GM19351 (cell line): ENCODE measurements around the gene RBMS3.

Experiments used
- ATAC-seq: cut with Tn5 transposase; IDR thresholded peaks from one replicate; pipeline ENCODE4 v1.9.1; 2021; ENCODE audit warnings: mild to moderate bottlenecking, moderate library complexity; ENCODE audit not compliant: unreplicated experiment

RBMS3 gene

DNA sequence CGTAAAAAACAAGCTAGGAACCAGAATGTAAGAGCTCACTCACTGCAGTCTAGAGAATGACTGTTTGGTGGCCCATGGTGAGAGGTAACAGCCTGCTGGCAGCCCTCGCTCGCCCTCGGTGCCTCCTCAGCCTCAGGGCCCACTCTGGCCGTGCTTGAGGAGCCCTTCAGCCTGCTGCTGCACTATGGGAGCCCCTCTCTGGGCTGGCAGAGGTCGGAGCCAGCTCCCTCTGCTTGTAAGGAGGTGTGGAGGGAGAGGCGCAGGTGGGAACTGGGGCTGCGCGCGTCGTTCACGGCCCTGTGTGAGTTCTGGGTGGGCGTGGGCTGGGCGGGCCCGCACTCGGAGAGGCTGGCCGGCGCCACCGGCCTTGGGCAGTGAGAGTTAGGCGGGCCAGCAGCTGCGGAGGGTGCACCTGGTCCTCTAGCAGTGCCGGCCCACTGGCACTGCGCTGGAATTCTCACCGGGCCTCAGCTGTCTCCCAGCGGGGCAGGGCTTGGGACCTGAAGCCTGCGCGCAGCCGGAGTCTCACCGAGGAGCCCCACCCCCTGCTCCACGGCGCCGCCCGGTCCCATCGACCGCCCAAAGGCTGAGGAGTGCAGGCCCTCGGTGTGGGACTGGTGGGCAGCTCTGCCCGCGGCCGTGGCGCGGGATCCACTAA is 420.6 kb downstream of the RBMS3 start:
- no peak for ATAC-seq

DNA sequence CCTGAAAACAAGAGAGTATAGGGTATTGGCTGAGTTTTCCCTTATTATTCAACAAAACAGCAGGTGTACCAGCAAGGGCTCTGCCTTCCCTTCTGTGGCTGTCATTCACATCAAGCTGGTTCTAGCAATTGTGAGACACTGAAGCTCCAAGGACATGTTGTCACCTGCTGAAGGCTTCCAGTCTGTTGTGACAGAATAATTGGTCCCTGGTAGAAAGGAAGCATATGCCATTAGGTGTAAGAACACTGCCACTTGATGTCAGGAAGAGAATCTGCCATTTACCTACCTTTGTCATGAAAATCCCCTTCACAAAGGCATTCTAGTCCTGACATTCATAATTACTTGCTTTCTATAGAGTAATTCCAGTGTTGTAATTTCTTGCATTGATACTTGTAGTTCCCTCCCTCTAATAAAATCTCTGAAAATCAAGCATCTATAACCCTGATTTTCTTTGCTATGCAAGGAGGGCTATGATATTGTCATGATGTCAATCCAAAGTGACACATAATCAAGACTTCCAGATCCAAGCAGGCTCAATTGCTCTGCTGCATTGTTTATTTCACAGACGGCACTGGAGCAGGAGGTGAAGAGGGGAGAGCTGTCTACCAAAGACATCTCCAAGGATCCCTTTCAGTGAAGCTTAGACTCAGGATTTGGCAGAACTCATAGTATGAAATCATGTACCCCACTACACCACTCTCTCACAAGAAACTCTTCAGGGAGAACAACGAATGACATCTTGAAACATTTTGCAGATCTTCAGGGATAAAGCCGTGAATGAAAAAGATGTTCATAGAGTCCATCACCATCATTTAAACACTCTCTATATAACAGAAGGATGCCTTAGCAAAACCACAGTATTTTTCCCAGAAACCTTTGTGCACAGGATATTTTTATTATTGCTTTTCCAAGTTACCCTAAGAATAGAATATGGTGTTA is 425.3 kb downstream of the RBMS3 start:
- ATAC-seq: no peak

DNA sequence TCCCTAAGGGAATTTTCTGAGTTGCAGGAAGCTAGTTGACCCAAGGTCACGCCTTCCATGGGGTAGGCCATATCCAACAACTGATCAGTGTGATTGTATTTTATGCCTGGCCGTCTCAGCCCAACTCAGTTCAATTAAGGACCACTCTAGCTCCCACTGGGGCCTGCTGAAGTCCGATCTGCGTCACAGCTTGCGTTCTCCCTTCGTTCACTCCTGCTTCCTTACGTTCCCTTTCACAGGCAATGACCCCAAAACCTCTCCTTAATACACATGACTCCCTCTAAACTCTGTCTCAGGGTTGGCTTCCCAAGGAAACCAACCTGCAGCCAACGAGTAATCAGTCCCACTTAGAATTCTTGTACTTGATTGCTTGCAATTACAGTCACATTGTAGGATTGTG is 428.0 kb downstream of the RBMS3 start:
- ATAC-seq: no peak

DNA sequence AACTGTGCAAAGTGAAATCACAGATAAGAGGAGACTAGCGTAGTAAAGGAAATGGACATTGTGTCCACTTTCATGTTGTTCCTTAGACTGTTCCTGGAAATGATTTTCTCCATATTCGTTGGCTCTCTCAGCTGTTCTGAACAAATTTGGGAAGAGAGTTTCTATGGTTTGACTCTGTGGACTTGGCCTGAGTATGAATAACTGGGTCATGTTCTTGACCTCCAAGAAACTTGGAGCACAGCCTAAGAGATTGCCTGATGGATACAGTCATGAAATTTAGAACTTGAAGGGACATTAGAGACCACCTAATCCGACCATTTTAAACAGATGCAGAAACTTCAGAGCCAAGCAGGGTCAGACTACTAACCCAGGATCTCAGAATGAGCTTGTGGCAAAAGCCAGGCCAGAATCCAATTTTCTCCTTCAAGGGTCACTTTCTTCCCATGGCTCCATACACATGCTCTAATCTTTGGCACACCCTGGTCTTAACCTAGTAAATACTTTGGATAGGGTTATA is 430.4 kb downstream of the RBMS3 start:
- ATAC-seq: no peak

DNA sequence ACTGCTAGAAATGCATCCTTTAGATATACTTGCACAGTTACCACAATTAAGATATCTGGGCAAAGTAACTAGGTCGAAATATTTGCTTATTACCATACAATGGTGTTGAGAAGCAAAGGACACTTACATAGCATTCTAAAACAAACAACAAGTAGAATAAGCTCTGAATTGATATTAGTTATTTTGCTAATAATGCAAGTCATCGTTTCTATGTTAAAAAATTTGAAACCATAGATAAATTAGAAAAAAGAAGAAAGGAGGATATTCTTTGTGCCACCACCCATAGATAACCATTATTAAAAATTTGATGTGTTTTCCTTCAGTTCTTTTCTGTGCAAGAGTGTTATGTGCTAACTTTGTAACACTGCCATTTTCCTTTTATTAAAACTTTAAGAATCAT is 435.3 kb downstream of the RBMS3 start:
- ATAC-seq: no peak

DNA sequence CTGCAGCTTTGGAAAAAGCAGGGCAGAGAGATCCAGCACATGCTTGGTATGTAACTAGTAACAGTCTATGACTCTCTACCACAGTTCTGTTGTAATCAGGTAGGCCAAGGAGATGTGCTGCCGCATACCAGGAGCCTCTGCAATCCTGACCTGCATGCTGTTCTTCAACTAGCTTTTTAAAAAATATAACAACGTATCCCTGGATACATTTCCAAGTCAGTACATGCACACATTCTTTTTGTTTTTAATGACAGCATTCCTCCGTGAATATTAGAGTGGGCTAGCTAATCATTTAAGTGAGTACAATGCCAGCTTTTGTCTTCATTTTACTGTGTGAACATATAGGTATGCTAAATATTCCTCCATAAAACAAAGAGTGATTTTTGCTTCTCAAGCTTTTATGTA is 437.8 kb downstream of the RBMS3 start:
- no peak for ATAC-seq

DNA sequence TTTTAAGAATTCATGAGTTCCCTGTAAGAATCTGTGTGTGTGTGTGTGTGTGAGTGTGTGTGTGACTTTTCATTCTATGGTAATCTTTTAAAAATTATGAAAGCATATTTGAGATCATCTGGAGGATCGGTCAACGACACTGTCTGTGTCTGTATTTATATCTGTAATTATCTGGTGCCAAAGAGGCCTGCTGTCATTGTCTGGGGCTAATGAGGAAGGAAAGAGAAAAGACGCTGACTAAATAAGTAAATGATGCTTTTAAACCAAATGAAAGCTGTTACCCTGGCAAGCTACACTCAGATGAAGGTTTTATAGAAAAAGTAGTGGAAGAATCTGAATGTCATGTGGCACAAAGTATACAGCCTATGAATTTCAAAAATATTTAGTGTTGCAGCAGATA is 439.8 kb downstream of the RBMS3 start:
- no peak for ATAC-seq

DNA sequence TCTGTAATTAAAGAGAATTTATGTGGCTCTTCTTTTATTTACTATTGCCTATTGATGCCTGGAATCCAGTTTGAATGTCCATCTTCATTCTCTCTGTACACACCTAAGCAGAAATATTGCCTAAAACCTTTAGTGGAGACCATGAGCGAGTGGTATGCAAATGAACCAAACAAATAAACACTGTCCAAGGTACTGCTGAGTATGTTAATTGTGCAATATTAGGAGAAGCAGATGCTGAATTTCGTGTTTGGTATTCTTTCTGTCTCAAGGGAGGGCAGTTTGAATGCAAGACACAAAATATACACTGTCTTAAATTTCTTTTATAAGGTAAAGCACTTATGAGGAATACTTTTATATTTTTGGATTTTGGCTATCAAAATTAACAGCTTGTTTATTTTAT is 440.9 kb downstream of the RBMS3 start:
- no peak for ATAC-seq

DNA sequence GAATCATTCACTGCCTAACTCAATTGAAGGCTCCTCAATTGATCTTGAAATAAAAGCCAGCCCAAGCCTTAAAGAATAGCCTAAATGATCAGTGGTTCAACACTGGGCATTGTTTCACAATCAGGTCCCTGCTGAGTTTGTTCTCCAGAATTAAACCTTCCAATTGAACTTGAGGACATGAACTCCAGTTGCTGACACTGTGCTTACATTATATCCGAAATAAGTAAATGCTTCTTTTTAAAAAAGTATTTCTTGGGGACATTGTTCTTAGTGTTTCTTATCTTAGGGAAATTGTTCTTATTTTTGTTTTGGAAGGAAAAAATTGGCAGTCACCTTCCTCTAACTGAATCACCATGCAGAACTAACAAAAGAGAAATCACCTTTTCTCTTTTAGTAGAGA is 450.2 kb downstream of the RBMS3 start:
- no peak for ATAC-seq

DNA sequence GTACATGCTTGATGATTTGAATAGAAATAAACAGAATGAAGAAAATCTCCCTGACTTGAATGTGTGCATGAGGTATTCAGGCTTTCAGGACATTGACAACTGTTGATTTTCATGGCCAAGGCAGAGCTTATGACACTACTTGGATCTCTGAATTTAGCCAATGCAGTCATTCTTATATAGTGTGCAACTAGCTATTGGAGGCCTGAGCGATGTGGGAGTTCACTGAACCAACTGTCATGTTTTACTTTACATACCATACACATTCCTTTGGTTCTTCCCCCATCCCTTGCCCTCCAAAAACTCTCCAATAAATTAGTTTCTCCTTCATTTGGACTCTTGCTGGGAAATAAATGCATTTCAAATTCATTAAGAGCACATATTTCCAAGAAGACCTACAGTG is 460.4 kb downstream of the RBMS3 start:
- no peak for ATAC-seq

DNA sequence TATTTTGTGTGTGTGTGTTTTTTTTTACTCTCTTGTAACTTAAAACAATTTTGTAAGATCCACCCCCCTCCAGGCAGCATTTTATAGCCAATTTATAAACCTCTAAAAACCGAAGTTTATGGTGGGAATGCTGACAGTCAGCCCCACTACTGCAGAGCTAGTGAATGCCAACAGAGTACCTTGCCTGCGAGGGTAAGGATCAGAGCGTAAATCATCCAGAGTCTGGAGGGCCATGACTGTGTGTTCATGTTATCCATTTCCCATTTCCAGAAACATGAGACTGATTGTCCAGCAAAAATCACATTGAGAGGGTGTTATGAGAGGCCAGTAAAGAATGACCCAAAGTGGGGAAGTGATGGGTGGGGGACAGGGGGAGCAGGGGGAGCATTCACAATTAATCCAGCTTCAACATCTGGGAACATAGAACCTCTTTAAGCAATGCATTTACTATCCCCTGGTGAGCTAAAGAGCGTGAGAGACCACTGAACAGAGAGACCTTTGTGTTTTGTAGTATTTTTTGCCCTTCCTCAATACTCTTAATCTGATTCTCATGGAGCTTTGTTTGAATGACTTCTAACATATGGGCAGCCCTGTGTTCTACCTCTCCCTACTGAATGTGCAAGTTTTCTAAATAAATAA is 464.5 kb downstream of the RBMS3 start:
- ATAC-seq: no peak

DNA sequence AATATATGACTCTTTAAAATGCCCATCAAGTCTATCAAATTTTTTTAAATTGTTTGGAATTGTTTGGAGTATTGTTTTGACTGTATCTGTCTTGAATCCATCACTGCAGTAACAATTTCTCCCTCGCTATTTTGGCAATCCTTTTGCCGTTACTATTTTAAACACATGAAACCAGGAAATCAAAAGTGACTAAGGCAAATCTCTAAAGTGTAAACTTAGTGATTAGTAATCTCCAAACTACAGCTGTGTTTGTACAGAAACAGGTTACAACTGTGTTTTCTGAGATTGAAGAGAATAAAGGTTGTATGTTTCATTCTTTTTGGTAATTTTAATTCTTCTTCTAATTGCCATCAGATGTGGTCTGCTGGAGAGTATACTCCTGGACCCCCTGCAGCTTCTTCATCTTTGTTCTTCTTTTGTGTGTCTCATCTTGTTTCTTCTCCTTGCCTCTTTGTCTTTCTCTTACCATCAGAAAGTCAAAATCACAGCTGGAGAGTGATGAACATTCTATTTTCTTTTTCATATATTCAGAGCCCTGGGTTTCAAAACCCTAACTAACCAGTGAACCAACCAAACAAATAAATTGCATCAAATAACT is 465.4 kb downstream of the RBMS3 start:
- ATAC-seq: no peak

DNA sequence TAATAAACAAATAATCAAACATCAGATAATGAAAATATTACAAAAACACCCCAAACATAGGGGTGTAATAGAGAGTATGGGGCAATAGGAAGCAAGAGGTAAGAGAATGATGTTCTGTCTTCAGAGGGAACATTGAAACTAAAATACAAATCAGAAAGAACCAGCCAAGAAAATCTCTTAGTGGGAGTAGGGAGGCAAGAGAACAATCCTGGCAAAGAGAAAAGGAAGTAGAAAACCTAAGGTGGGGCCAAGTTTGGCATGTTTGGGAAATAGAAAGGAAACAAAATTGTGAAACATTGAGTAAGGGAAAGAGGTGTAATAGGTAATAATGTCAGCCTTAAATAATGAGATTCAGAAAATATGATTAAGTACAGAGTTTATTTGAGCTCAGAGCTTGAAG is 467.1 kb downstream of the RBMS3 start:
- no peak for ATAC-seq

DNA sequence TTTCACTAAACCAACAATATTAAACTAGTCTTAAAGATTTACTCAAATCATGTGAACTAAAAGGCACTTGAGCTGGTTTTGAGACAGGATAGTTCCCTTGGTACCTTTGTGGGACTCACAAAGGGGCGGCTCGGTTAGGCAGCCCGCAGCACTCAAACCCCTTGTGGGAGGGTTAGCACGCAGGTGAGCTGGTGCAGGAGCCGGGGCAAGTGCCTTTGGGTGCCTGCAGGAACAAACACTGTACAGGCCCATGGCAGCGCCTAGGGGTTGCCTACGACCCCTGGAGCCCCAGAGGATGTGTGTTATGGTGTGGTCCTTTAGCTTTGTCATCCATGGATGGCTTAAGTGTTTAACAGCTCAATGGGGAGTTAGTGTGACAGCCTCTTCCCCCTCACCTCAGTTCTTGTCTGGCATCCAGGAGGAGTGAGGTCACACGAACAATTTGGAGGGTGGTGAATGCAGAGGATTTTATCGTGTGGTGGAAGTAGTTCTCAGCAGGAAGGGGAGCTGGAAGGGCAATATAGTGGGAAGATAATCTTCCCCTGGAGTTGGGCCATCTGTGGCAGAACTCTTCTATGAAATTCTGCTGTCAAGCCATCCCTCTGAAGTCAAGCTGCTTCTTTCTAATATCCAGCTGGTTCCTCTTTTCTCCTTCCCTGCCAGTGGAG is 470.9 kb downstream of the RBMS3 start:
- no peak for ATAC-seq

DNA sequence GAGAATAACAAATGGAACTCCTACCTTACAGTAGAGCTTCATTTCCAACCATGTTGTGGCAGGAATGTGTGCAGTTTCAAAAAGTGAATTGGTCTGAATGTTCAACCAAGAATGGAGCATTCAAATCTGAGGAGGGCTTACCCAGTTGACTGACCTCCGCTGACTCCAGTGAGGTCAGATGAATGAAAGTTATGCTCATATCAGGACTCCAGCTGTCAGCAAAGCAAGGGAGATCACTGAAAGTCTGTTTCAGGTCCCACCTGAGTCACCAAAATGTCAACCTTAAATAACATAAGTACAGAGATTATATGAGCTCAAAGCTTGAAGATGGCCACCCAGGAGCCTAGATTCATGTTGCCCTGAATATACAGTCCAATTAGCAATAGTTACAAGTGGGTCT is 473.5 kb downstream of the RBMS3 start:
- no peak for ATAC-seq

DNA sequence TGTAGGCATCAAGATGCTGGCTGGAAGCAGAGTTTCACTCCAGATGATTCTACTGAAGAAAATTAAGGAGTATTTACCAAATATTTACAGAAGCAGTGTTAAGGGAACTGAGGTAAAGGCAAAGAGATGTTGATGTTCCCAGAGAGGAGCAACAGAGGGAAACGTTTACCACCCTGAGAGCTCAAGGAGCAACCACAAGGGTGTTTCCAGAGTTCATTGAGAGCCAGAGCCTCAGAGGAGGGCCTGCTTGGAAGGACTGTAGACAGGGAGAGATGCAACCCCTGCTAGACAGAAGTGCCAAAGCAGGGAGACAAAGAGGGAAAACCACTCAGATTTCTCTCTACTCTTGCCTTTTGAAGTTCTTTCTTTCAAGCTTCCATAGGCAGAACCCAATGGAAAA is 474.5 kb downstream of the RBMS3 start:
- no peak for ATAC-seq

DNA sequence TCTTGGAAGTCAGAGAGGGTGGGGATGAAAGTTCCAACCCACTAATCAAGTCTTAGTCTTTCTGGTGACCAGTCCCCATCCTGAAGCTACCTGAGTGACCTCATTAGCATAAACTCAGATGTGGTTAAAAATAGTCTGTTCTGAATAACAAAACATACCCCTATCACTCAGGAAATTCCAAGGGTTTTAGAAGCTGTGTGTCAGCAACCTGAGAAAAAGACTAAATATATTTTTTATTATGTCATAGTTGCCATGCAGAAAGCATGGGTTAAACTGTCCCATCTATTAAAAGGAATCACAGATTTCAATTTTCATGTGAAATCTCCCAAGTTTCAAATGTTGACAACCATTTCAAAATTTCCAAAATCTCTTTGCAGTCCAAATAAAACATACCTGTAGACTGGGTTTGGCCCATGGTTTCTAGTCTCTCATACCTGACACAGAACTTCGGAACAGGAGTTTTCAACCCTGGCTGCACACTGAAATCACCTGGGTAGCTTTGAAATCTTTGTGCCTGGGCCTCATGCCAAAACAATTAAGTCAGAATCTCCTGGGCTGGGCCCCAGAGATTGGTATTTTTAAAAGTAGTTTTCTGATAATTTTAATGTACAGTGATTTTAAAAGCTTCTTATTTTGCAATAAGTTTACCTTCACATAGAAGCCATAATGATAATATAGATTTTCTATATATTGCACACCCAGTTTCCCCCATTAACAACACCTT is 476.3 kb downstream of the RBMS3 start:
- ATAC-seq: no peak

DNA sequence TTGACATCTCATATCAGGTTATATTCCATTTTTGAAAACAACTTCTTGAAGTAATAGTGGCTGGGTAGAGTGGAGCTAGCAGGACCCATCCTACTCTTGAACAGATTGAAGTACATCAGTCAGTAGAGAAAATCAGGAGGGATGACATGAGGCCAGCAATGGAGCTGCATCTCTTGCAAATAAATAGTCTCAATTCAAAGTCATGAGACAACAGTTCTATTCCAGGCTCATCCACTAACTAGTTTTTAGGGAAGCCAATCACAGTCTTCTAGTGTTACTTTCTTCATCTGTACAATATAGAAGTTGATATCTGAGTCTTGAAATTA is 477.2 kb downstream of the RBMS3 start:
- ATAC-seq: no peak

DNA sequence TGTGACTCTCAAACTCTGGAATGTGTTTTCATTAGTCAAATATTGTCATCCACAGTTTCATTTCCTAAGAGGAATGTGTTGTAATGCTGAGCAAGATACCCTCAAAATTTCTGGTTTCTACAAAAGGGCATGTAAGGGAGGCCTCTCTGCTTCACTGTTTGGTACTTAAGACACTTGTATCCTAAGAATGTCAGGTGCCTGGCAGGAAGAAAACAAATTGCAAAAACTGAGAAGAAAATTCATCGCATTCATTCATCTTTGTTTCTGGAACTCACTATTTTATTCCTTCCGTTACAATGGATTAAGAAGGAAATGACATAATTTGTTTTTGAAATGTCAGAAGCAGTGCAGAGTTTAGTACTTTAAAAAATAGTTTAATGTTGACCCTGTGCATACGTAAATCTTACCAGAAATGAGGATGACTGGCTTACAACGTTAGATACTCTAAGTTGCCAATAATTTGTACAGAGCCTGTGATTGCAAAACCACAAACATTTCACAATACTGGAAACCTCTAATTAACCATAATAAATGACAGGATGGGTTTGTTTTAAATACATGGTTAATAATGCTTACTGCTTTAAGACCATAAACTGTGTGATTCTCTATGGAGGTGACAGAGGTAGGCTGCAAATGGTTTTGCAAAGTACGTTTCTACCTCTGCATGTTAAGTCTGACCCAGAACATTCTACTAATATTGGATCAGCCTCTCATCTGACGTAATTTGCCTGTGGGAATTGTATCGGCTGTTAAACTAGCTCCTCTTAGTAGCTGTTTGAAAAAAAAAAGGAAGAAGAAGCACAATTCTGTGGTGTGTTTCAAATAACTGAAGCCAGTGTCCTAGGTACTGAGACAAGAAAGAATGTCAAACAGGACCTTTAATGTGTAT is 477.8 kb downstream of the RBMS3 start:
- no peak for ATAC-seq
